ENCODE results near the gene ISCU.

- TF ChIP-seq ZFP30 (CRISPR knock-in tag; IDR thresholded peaks at IDR 0.05) (no peak), ESRRG (CRISPR knock-in tag; IDR thresholded peaks at IDR 0.05) (no peak), ZFP3 (CRISPR knock-in tag; IDR thresholded peaks at IDR 0.05) (no peak), ZNF8 (CRISPR knock-in tag; IDR thresholded peaks at IDR 0.05) (no peak), BACH2 (CRISPR knock-in tag; IDR thresholded peaks at IDR 0.05; ENCODE audit: borderline replicate concordance) (no peak), OSR1 (CRISPR knock-in tag; IDR thresholded peaks at IDR 0.05) (no peak), TSHZ2 (CRISPR knock-in tag; IDR thresholded peaks at IDR 0.05) (no peak), CSDC2 (CRISPR knock-in tag; IDR thresholded peaks at IDR 0.05) (no peak), RARB (CRISPR knock-in tag; IDR thresholded peaks at IDR 0.05) (no peak), TOX (CRISPR knock-in tag; IDR thresholded peaks at IDR 0.05; ENCODE audit: borderline replicate concordance) (no peak), ZC3H10 (CRISPR knock-in tag; IDR thresholded peaks at IDR 0.05) (no peak), PATZ1 (CRISPR knock-in tag; IDR thresholded peaks at IDR 0.05; ENCODE audit: borderline replicate concordance) (no peak)
Observed at GRCh38 chr12:108599541-108599940, 37.1 kb downstream of the ISCU start.

Data from SK-N-SH treated with all-trans-retinoic acid at 6 μM for 48 hours (cell line).